OCI-LY1 (cell line): ENCODE data around the gene ATXN1.

Experiments
- EZH2 ChIP-seq: fragments of 200-600 bp; sonication (generic), shearing (Covaris generic); IDR thresholded peaks from 2 replicates; pipeline ENCODE4 v1.8.0; 2017; ENCODE audit warnings: borderline replicate concordance, mixed run types, mild to moderate bottlenecking, antibody characterized with exemption, low read length, moderate library complexity, mixed read lengths
- TF ChIP-seq, protein P1 (sequence below): fragments of 200-600 bp; sonication (generic), shearing (Covaris generic); IDR thresholded peaks from 2 replicates; pipeline ENCODE4 v1.5.1; 2017; ENCODE audit warnings: mild to moderate bottlenecking, antibody characterized with exemption, low read length, moderate library complexity, mixed read lengths

DNA sequence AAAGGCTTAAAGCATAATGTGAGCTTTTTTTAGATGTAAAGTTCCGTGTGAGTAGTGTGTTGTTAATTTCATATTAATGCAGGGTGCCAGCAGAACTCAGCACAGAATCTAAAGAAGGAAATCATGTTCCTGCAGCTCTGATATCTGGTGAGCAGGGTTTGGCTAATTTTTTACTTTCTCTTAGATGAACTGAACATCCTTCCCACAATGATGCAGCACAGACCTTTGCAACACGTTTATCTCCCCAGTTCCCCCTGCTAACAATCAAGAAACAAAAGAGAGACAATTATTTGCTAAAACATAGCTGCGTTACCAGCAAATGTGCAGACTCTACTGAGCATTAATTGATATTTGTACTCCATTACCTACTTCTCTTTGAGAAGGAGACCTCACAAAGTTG, 39.1 kb upstream of the ATXN1 start:
- TF ChIP-seq, protein P1, sequence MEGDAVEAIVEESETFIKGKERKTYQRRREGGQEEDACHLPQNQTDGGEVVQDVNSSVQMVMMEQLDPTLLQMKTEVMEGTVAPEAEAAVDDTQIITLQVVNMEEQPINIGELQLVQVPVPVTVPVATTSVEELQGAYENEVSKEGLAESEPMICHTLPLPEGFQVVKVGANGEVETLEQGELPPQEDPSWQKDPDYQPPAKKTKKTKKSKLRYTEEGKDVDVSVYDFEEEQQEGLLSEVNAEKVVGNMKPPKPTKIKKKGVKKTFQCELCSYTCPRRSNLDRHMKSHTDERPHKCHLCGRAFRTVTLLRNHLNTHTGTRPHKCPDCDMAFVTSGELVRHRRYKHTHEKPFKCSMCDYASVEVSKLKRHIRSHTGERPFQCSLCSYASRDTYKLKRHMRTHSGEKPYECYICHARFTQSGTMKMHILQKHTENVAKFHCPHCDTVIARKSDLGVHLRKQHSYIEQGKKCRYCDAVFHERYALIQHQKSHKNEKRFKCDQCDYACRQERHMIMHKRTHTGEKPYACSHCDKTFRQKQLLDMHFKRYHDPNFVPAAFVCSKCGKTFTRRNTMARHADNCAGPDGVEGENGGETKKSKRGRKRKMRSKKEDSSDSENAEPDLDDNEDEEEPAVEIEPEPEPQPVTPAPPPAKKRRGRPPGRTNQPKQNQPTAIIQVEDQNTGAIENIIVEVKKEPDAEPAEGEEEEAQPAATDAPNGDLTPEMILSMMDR, result no peak
- TF ChIP-seq EZH2, result no peak
